HepG2 (cell line): ENCODE measurements around the gene LMAN1L. TPM values are rescaled to one million over a fixed set of nuclear protein-coding genes. Genes with fewer than 3 reads are reported as not detected.
A peak's percentile ranks its signal among the peaks of the same experiment; 100 is the strongest.

Experiments used
- ATF1 ChIP-seq: IDR thresholded peaks from 2 replicates; pipeline ENCODE4 v1.6.1; 2016; ENCODE audit warnings: mild to moderate bottlenecking, control low read depth
- BRD4 ChIP-seq: sonication (generic); formaldehyde crosslinking; IDR thresholded peaks from 2 replicates; pipeline ENCODE4 v1.4.0; 2020; ENCODE audit warnings: missing genetic modification reagents
- CBX5 ChIP-seq: sonication (generic); formaldehyde crosslinking; IDR thresholded peaks from 2 replicates; pipeline ENCODE4 v1.4.0; 2020; ENCODE audit warnings: missing genetic modification reagents, borderline replicate concordance
- FOXK2 ChIP-seq: fragments of 450-650 bp; IDR thresholded peaks from 2 replicates; pipeline ENCODE4 v1.6.1; 2016
- GTF2F1 ChIP-seq: fragments of 150-350 bp; IDR thresholded peaks from 2 replicates; pipeline ENCODE4 v1.6.1; 2014; ENCODE audit warnings: low read length
- MED8 ChIP-seq: sonication (generic); formaldehyde crosslinking; IDR thresholded peaks from 2 replicates; pipeline ENCODE4 v1.8.1; 2023; ENCODE audit warnings: mild to moderate bottlenecking, missing genetic modification reagents; ENCODE audit not compliant: insufficient replicate concordance
- MXI1 ChIP-seq: IDR thresholded peaks from 3 replicates; pipeline ENCODE4 v1.6.1; 2012; ENCODE audit warnings: low read depth, low read length, inconsistent platforms, borderline replicate concordance
- PCBP2 ChIP-seq: fragments of 200-400 bp; formaldehyde crosslinking; optimal IDR thresholded peaks from 2 replicates; pipeline ENCODE3; 2018; ENCODE audit warnings: low read length, low read depth; ENCODE audit not compliant: poor library complexity, severe bottlenecking
- RBAK ChIP-seq: sonication (generic); formaldehyde crosslinking; IDR thresholded peaks from 2 replicates; pipeline ENCODE4 v1.5.1; 2020; ENCODE audit warnings: mild to moderate bottlenecking, missing genetic modification reagents
- SAP130 ChIP-seq: IDR thresholded peaks from 2 replicates; pipeline ENCODE4 v1.6.1; 2016; ENCODE audit warnings: low read depth
- SOX13 ChIP-seq, 3 experiments: fragments of 450-650 bp in 1 of 3; sonication (generic) in 1 of 3; formaldehyde crosslinking in 1 of 3; IDR thresholded peaks in 2 of 3; conservative IDR thresholded peaks in 1 of 3; 2 replicates each; pipeline versions ENCODE4 v1.5.0 to v1.6.1; 2016 to 2020; ENCODE audit warnings: antibody characterized with exemption in 1 of 3, mild to moderate bottlenecking in 1 of 3, missing compliant biosample characterization in 1 of 3, missing genetic modification reagents in 1 of 3, moderate library complexity in 1 of 3
- TARDBP ChIP-seq: sonication (generic); formaldehyde crosslinking; IDR thresholded peaks from 2 replicates; pipeline ENCODE4 v1.8.0; 2022; ENCODE audit warnings: mild to moderate bottlenecking, missing genetic modification reagents
- ZNF703 ChIP-seq: sonication (generic); formaldehyde crosslinking; IDR thresholded peaks from 2 replicates; pipeline ENCODE4 v1.5.1; 2020; ENCODE audit warnings: missing genetic modification reagents, mild to moderate bottlenecking, moderate library complexity, borderline replicate concordance
- ZNF749 ChIP-seq: sonication (generic); formaldehyde crosslinking; IDR thresholded peaks from 2 replicates; pipeline ENCODE4 v1.8.0; 2022; ENCODE audit warnings: mild to moderate bottlenecking, missing genetic modification reagents, moderate library complexity, borderline replicate concordance
- ZNF75D ChIP-seq: sonication (generic); formaldehyde crosslinking; IDR thresholded peaks from 2 replicates; pipeline ENCODE4 v1.8.1; 2023; ENCODE audit warnings: missing genetic modification reagents, mild to moderate bottlenecking, borderline replicate concordance
- polyA plus RNA-seq, 8 experiments: library from polyadenylated mRNA; depleted of rRNA in 3 of 8; stranded (reverse) in 7 of 8; unstranded in 1 of 8; fragments of >200 nt; fragmentation: Illumina TruSeq in 4 of 8; extraction: Trizol in 4 of 8; gene quantifications; 2 replicates each; pipeline versions ENCODE4 v1.2.1 to v1.2.3, GENCODE V29; 2011 to 2016; ENCODE audit warnings: low read depth in 4 of 8, missing spikeins in 1 of 8, mixed read lengths in 1 of 8; ENCODE audit not compliant: insufficient read depth in 1 of 8
- total RNA-seq, 5 experiments: library from RNA; depleted of rRNA; stranded (reverse); fragments of >200 nt; fragmentation: Illumina TruSeq; extraction: Trizol; gene quantifications; 2 replicates each; pipeline ENCODE4 v1.2.3, GENCODE V29; 2016; ENCODE audit warnings: low read depth in 1 of 5
- TF ChIP-seq, protein P1 (sequence below): sonication (generic); formaldehyde crosslinking; conservative IDR thresholded peaks from 2 replicates; pipeline ENCODE4 v1.4.0; 2020; ENCODE audit warnings: missing genetic modification reagents
- TF ChIP-seq, protein P2 (sequence below): IDR thresholded peaks from 2 replicates; pipeline ENCODE4 v1.6.1; 2016; ENCODE audit warnings: control low read depth
- TF ChIP-seq, protein P3 (sequence below): sonication (generic); formaldehyde crosslinking; IDR thresholded peaks from 2 replicates; pipeline ENCODE4 v1.5.0; 2020; ENCODE audit warnings: missing genetic modification reagents, mild to moderate bottlenecking, borderline replicate concordance
- TF ChIP-seq, protein P4 (sequence below): IDR thresholded peaks from 2 replicates; pipeline ENCODE4 v1.6.1; 2016; ENCODE audit warnings: missing compliant biosample characterization, missing genetic modification reagents, borderline replicate concordance
- TF ChIP-seq, protein P5 (sequence below): sonication (generic); formaldehyde crosslinking; IDR thresholded peaks from 2 replicates; pipeline ENCODE4 v1.4.0; 2020; ENCODE audit warnings: low read depth, missing genetic modification reagents

Gene LMAN1L
- total and polyA plus RNA-seq, 2 of the 13 experiments (the other 11 are each of a cell fraction or from before 2014, with no cell fraction given): not detected

DNA sequence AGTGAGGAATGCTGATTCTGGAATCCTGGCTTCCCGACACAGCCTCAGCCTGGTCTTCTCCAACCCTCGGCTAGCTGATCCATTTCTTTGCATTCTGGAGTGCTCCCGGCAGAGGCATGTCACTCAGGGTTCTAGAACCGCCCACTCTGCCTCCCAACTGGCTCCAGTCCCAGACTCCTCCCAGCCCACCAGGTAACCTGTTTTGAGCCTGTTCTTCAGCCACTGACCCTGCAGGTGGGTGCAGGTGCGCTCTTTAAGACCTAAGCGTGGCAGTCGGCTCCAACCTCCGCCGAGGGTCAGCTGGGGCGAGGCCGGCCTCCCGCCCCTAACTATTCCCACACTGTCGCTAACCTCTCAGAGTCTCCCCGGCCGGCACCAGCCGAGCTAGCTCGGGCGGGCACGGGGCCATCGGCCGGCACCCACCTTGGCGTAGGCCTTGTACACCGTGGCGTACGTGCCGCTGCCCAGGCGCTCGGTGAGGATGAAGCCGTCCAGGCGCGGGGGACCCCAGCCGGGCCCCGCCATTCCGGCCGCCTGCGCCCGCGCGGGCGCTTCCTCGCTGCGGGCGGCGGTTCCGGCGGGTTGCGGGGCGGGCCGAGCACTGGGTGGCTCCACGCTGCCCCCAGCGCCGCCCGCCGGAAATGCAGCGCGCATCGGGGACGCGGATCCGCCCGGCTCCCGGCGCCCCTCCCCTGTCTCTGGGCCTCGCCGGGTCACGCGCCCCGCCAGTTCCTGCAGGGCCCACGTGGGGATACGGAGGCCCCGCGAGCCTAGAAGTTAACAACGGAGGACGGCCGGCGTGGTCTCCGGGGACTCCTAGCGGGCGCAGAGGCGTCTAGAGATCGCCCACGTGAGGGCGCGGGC is 30.2 kb downstream of the LMAN1L start, which contains the start of gene ULK3 (continued):
- TF ChIP-seq, protein P1, sequence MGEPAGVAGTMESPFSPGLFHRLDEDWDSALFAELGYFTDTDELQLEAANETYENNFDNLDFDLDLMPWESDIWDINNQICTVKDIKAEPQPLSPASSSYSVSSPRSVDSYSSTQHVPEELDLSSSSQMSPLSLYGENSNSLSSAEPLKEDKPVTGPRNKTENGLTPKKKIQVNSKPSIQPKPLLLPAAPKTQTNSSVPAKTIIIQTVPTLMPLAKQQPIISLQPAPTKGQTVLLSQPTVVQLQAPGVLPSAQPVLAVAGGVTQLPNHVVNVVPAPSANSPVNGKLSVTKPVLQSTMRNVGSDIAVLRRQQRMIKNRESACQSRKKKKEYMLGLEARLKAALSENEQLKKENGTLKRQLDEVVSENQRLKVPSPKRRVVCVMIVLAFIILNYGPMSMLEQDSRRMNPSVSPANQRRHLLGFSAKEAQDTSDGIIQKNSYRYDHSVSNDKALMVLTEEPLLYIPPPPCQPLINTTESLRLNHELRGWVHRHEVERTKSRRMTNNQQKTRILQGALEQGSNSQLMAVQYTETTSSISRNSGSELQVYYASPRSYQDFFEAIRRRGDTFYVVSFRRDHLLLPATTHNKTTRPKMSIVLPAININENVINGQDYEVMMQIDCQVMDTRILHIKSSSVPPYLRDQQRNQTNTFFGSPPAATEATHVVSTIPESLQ (CRISPR knock-in tag): no peak
- no peak for TF ChIP-seq FOXK2
- TF ChIP-seq, protein P2, sequence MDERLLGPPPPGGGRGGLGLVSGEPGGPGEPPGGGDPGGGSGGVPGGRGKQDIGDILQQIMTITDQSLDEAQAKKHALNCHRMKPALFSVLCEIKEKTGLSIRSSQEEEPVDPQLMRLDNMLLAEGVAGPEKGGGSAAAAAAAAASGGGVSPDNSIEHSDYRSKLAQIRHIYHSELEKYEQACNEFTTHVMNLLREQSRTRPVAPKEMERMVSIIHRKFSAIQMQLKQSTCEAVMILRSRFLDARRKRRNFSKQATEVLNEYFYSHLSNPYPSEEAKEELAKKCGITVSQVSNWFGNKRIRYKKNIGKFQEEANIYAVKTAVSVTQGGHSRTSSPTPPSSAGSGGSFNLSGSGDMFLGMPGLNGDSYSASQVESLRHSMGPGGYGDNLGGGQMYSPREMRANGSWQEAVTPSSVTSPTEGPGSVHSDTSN (CRISPR knock-in tag): peak; percentile 88
- no peak for TF ChIP-seq PCBP2
- peak; percentile 79 for TF ChIP-seq SAP130 (CRISPR knock-in tag)
- no peak for TF ChIP-seq GTF2F1
- TF ChIP-seq BRD4 (CRISPR knock-in tag): no peak
- TF ChIP-seq ZNF703 (CRISPR knock-in tag): no peak
- TF ChIP-seq SOX13 (IDR thresholded peaks at IDR 0.05): no peak
- no peak; a peak in 1 of 4 replicates for TF ChIP-seq SOX13 (CRISPR knock-in tag; conservative IDR thresholded peaks at IDR 0.05 in 1 of 2, IDR thresholded peaks at IDR 0.05 in 1 of 2)
- TF ChIP-seq CBX5 (CRISPR knock-in tag): 0 out of 2 replicates have a peak, but pooled peaks have one; percentile 38
- TF ChIP-seq, protein P3, sequence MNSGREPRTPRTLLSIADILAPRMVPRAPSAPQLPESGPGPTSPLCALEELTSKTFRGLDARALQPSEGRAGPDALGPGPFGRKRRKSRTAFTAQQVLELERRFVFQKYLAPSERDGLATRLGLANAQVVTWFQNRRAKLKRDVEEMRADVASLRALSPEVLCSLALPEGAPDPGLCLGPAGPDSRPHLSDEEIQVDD: 0 out of 2 replicates have a peak, but pooled peaks have one; percentile 48
- TF ChIP-seq, protein P4, sequence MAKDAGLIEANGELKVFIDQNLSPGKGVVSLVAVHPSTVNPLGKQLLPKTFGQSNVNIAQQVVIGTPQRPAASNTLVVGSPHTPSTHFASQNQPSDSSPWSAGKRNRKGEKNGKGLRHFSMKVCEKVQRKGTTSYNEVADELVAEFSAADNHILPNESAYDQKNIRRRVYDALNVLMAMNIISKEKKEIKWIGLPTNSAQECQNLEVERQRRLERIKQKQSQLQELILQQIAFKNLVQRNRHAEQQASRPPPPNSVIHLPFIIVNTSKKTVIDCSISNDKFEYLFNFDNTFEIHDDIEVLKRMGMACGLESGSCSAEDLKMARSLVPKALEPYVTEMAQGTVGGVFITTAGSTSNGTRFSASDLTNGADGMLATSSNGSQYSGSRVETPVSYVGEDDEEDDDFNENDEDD (CRISPR knock-in tag): peak; percentile 67; the same call in 1 of the 2 replicates
- TF ChIP-seq MXI1: peak; percentile 96; the same call in 2 of the 3 replicates
- TF ChIP-seq ZNF749 (CRISPR knock-in tag): no peak
- no peak for TF ChIP-seq MED8 (CRISPR knock-in tag)
- TF ChIP-seq RBAK (CRISPR knock-in tag): no peak
- TF ChIP-seq ZNF75D (CRISPR knock-in tag): no peak
- TF ChIP-seq TARDBP: peak; percentile 13; the same call in 1 of the 2 replicates
- TF ChIP-seq, protein P5, sequence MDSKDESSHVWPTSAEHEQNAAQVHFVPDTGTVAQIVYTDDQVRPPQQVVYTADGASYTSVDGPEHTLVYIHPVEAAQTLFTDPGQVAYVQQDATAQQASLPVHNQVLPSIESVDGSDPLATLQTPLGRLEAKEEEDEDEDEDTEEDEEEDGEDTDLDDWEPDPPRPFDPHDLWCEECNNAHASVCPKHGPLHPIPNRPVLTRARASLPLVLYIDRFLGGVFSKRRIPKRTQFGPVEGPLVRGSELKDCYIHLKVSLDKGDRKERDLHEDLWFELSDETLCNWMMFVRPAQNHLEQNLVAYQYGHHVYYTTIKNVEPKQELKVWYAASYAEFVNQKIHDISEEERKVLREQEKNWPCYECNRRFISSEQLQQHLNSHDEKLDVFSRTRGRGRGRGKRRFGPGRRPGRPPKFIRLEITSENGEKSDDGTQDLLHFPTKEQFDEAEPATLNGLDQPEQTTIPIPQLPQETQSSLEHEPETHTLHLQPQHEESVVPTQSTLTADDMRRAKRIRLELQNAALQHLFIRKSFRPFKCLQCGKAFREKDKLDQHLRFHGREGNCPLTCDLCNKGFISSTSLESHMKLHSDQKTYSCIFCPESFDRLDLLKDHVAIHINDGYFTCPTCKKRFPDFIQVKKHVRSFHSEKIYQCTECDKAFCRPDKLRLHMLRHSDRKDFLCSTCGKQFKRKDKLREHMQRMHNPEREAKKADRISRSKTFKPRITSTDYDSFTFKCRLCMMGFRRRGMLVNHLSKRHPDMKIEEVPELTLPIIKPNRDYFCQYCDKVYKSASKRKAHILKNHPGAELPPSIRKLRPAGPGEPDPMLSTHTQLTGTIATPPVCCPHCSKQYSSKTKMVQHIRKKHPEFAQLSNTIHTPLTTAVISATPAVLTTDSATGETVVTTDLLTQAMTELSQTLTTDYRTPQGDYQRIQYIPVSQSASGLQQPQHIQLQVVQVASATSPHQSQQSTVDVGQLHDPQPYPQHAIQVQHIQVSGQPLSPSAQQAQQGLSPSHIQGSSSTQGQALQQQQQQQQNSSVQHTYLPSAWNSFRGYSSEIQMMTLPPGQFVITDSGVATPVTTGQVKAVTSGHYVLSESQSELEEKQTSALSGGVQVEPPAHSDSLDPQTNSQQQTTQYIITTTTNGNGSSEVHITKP (CRISPR knock-in tag): no peak
- TF ChIP-seq ATF1 (CRISPR knock-in tag): no peak
